Activated CD8-positive, alpha-beta memory T cell treated with anti-CD3 and anti-CD28 coated beads for 36 hours (primary cell): ENCODE measurements around the gene SAMD1. TPM values are rescaled to one million over a fixed set of nuclear protein-coding genes. Genes with fewer than 3 reads are reported as not detected.

Experiments
- CTCF ChIA-PET: fragments of 350-600 bp; sonication (Branson Sonifier 250); formaldehyde crosslinking; loops from one replicate; lab custom pipeline; 2021; ENCODE audit warnings: antibody characterized with exemption; lab: Charles Lee
- POLR2A ChIA-PET: fragments of 350-600 bp; sonication (Branson Sonifier 250); formaldehyde crosslinking; loops from one replicate; lab custom pipeline; 2021; ENCODE audit warnings: antibody characterized with exemption; lab: Charles Lee
- total RNA-seq, 2 experiments: library from RNA; stranded (reverse); gene quantifications; one replicate each; pipeline ENCODE4 v1.2.3, GENCODE V29; 2021

The SAMD1 gene
- total RNA-seq, 2 experiments from 2014 or later = 95.0 to 96.1 TPM

DNA sequence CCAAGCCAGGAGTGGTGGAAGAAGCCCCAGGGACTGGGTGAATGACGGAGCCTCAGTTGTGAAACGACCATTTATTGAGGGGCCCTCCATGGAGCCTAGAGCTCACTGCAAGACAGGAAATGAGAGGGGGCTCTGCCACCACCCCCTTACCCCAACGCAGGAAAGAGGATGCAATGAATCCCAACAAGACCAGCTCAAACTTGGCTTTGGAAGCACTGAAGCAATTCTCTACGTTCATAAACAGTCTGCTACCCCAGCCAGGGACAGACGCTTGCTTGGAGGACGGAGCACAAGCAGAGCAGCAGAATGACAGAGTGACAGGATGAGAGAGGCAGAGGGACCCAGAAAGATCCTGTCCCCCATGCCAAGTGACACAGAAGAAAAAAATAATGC lies 26.0 kb upstream of the SAMD1 start:
- CTCF ChIA-PET = interaction anchor here (0.6 to 1.4 kb wide), 2 partner anchors 16 to 836 kb away, joined by 3 to 7 read pairs; no protein-coding TSS in a partner anchor
- POLR2A ChIA-PET = interaction anchor here (0.5 to 1.0 kb wide), 5 partner anchors 13 to 113 kb away, joined by 3 to 7 read pairs (median 4); partner anchors contain the start of genes ASF1B and IL27RA

DNA sequence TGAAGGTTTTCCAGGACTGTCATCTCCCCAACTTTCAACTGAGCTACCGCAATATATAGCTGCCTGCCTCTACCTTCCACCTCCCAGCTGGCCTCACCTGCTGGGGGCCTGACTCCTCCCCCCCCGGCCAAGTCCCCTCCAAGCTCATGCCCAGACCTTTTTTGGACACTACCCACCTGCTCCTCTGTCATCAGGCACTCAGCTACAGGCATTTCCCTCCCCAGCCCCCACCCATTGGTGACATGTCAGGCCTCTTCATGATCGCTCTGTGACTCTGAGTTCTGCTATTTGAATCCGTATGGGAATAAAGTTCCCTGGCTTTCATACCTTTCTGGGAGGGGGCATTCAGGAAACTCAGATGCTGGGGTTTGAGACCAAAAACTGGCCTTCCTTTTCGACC lies 25.2 kb upstream of the SAMD1 start:
- POLR2A ChIA-PET = interaction anchor here (0.6 to 1.0 kb wide), 3 partner anchors 20 to 112 kb away, joined by 3 to 4 read pairs (median 3); partner anchors contain the start of gene ASF1B
- CTCF ChIA-PET = interaction anchor here (0.6 to 3.0 kb wide), 9 partner anchors 14 to 835 kb away, joined by 3 to 19 read pairs (median 7); partner anchors contain the start of gene ASF1B

DNA sequence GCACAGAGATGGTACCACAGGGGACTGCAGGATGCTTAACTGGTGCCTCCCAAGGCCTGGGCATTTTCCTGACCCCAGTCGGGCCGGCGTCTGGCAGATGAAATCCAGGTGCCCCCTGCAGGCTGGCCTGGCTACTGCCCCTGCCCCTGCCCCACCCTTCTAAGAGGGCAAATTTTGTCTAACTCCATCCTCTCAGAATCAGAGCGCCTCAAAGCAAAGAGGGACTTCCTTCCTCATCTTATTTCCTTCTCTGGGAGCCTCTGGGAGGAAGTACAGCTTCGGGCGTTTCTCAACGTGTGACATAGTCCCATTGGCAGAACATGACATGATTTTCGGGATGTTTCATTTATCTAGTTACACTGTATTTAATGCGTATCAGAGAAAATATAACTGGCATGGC lies 24.3 kb upstream of the SAMD1 start:
- ChIA-PET CTCF (interaction anchor here (0.6 to 3.0 kb wide), 15 partner anchors 8 to 1208 kb away, joined by 3 to 19 read pairs (median 6); partner anchors contain the start of genes ASF1B, C19orf67 and MISP3), POLR2A (no interaction called here)

DNA sequence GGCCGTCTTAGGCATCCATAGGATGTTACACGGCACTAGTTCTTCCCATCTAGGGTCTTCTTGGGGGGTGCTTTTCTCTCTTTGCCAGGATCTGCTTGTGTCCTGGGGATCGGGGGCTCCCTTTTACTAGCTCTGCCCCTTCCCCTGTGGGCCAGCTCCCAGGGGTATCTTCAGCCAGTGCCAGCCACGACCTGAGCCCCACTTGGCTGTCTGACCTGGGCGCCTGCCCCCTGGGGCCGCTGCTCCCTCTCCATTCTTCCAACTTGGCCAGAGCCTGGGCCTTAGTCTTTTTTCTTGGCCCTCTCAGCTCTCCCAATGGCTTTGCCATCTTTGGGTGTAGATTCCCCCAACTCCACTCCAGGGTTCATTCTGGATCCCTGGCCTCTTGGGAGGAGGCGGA lies 23.9 kb upstream of the SAMD1 start:
- POLR2A ChIA-PET = no interaction called here
- CTCF ChIA-PET = interaction anchor here (0.6 to 3.0 kb wide), 13 partner anchors 9 to 1208 kb away, joined by 3 to 19 read pairs (median 6); partner anchors contain the start of genes ASF1B, C19orf67 and MISP3

DNA sequence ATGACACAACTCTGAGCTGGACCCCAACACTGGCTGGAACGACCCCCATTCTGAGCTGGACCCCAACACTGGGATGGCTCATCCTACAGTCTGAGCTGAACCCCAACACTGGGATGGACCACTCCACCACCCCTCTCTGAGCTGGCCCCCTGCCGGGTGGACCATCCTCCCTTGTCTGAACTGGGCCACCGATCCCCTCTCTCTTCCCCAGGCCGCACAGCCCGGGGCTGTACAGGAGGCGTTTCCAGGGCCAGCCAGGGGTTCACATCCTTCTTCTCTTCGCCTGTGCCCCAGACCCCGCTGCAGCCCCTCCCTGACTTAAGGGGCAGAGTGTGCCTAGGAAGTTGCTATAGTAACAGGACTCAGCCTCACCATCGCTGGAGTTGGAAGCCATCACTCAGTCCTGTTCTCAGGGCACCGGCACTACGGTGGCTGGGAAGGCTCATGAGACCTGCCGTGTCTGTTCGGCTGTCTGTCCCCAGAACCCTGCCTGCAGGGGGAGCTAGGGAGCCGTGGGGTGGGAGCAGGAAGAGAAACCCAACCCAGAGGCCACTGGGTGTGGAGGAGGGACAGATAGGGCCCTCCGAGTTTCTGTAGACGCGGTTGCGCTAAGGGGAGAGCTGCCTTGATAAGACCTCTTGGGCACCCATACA lies 23.3 kb upstream of the SAMD1 start:
- ChIA-PET POLR2A (no interaction called here), CTCF (interaction anchor here (0.9 to 3.0 kb wide), 13 partner anchors 9 to 234 kb away, joined by 3 to 19 read pairs (median 6); partner anchors contain the start of genes ASF1B, C19orf67 and MISP3)

DNA sequence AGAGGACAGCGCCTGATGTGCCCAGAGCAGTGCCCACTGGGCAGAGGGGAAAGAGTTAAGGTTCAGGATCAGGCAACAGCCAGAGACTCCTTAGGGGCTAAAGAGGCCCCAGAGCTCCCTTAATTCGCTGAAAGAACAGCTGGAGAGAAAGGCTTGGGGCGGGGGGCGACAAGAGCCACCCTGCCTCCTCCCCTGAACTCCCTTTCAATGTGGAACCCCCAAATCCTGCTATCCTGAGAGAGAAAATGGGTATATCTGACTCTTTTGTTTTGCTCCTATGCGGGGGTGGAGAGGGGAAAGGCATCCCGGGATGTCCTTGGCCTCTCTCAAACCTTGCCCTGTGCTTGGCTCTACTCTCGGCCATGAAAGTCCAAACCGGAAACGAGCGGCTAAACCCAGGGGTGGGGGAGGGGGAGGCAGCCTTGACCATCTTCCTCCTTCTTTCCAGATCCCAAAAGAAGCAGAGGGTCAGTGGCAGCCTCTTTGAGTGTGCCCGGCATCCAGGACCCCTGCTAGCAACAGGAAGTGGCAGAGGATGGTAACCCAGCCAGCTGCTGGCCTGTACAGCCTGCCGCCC lies 22.3 kb upstream of the SAMD1 start:
- ChIA-PET CTCF (interaction anchor here (1.3 to 3.0 kb wide), 4 partner anchors 11 to 233 kb away, joined by 3 to 19 read pairs (median 8); partner anchors contain the start of gene ASF1B), POLR2A (no interaction called here)

DNA sequence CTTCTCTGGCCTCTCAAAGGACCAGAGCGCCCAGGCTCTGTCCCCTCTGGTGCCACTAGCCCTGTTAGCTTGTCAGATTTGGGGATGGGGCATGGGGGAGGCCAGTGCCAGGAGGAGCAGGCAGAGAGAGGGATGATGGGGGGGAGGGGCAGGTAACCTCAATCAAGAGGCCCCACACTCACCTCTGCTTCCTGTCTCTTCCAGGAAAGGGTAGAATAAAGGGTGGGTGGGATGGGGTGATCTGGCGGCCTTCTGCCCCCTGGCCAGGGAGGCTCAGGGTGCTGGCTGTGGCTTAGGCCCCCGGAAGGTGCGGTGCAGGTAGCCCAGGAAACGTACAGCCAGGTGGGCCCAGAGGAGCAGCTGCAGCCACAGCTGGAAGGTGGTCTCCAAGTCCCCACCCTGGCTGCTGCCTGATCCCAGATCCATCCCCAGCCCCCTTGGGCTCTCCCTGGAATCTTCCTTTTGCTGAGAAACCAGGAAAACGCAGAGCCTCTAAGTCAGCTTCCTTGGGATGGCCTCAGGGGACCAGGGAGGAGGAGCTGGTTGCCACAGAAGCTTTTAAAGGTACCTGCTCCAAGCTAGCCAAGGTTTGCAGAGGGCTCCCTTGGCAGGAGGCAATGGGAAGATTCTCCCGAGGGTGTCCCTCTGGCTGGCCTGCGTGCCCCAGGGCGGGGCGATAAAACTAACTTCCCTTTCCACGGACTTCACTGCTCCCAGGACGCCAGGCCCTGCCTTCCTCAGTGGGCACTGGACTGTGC lies 21.7 kb upstream of the SAMD1 start:
- ChIA-PET POLR2A (no interaction called here), CTCF (interaction anchor here (1.3 to 1.6 kb wide), 2 partner anchors 19 to 233 kb away, joined by 3 read pairs; no protein-coding TSS in a partner anchor)

DNA sequence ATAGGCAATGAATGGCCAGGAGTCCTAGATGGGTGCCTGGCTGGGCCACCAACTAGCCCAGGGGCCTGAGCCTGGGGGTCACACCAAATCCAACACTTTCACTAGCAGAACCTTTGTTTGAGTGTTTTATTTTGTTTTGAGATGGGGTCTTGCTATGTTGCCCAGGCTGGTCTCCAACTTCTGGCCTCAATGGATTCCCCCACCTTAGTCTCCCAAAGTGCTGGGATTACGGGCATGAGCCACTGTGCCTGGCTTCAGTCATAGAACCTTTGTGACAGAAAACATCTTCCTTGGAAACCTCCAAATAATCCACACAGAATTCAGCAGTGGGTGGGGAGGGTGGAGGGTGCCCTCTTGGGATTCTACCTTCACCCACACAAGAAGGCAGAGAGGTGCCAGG lies 20.9 kb upstream of the SAMD1 start:
- POLR2A ChIA-PET = no interaction called here
- CTCF ChIA-PET = interaction anchor here (1.6 kb wide), 1 partner anchor 18 kb away, joined by 3 read pairs; no protein-coding TSS in a partner anchor

DNA sequence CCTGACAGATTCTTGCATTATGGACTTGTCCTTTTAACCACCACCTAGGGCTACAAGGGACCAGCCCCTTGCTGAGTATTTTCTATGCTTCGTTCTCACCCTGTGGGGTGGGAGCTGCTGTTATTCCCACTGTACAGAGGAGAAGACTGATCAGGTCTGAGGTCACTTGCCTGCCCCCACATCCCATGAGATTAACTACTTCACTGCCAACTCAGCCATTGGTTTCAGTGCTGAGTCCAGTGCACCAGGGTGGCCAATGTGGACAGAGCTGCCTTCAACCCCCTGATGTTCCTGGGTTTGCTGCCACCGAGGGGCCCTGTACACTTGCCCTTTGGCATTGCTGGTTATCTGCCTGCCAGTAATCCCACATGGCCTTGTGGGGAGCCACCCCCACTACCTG lies 20.1 kb upstream of the SAMD1 start:
- CTCF ChIA-PET = no interaction called here
- POLR2A ChIA-PET = no interaction called here

DNA sequence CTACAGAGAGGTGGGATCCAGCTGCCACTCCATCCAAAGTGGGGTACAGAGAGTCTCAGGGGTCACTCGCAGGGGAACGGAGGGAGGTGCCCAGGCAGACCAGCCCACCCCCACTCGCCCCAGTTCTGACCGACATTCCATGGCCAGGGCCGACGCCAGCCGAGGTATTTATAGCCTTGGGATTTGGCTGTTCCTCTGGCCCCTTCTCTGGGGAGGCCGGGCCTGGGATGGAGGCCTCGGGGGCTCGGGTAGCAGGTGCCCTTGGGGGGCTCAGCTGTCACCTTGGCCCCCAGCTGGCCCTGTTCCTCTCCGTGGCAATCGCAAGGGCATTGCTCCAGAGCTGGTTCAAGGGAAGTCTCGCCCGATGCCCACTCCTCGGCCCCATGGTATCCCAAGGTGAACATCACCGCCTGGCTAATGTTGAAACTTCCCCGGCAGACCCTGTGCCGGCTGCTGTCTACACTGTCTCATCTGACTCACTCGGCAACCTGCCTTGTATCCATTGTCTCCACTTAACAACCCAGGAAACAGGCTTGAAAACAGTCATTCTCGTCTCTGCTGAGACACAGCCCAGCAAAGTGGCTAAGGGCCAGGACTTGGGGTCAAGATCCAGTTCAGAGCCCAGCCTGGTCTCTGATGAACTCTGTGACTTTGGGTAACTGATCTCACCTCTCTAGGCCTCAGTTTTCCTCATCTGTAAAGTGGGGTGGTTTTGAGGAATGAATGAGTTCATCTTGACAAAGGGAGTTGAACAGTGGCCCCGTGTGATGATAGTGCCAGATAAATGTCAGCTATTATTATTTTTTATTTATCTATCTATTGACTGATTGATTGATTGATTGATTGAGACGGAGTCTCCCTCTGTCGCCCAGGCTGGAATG lies 17.3 kb upstream of the SAMD1 start:
- POLR2A ChIA-PET = no interaction called here
- CTCF ChIA-PET = no interaction called here

DNA sequence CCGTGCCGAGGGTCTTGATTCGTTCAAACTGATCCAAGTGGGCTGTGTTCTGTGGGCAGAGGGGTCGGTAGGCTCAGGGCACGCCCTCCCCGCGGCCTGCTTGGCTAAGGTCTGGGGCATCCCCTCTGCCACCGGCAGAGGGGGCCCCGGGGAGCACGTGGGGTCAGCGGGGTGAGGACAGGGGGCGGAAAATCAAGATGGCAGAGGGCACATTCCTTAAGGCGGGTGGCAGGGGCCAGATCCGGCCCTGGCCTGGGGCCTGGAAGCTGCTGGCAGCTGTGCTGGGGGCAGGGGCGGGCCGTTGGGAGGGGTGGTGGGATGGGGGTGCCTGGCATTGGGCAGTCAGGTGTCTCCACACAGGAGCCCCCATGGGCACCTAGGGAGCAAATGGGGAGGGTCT lies 16.3 kb upstream of the SAMD1 start:
- ChIA-PET POLR2A (no interaction called here), CTCF (no interaction called here)

DNA sequence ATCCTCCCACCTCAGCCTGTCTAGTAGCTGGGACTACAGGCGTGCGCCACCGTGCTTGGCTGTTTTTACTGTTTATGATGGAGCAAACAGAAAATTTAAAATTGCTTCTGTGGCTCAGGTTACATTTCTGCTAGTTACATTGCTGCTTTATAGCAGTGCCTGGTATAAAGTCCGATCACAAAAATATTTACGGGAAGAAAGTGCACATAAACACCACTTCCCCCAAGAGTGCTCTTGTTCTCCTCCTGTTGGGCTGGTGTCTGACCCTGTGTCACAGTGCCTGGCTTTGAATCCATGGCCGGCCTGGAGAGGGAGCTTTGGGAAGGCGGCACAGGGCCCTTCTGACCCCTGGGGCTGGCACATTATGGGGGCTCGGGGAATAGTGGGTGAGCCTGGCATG lies 15.1 kb upstream of the SAMD1 start:
- ChIA-PET CTCF (interaction anchor here (0.7 kb wide), 1 partner anchor 317 kb away, joined by 3 read pairs; no protein-coding TSS in a partner anchor), POLR2A (no interaction called here)

DNA sequence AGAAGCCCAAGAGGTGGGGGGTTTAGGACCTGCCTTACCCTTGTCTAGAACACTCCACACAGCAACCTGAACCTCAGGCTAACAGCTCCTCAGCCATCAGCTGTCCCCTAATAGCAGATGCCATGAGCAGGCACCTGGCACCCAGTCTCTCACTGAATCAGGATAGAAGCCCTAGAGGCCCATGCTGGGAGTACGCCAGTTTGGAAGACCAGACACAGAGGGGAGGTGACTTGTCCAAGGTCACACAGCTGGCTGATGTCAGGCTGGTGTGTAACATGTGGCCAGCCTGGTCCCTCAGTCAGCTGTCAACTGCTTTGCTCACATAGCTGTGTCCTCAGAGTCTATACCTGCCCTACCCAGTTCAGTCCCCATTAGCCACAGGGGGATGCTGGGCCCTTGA lies 12.8 kb upstream of the SAMD1 start:
- ChIA-PET CTCF (interaction anchor here (0.9 to 3.4 kb wide), 5 partner anchors 11 to 245 kb away, joined by 3 to 19 read pairs (median 3); no protein-coding TSS in a partner anchor), POLR2A (interaction anchor here (0.6 kb wide), 1 partner anchor 262 kb away, joined by 5 read pairs; no protein-coding TSS in a partner anchor)

DNA sequence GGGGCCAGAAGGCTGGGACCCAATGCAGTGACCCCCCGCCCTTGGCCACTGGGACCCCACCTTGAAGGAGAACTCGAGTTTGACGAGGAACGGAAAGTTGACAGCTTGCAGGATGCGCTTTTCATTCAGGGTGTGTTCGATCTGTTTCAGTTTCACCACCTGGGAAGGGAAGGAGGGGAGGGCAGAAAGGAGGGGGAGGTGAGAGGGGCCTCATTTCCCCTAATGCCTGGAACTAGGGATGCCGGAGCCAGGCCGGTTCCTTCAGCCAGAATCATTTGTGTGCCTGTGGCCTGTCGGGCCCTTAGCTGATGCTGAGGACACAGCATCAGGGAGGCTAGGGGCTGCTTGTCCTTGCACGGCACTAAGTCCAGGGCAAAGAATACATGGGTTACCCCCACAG lies 12.2 kb upstream of the SAMD1 start:
- CTCF ChIA-PET = interaction anchor here (0.9 to 3.4 kb wide), 4 partner anchors 12 to 245 kb away, joined by 3 to 19 read pairs (median 3); no protein-coding TSS in a partner anchor
- POLR2A ChIA-PET = interaction anchor here (0.6 kb wide), 1 partner anchor 262 kb away, joined by 5 read pairs; no protein-coding TSS in a partner anchor

DNA sequence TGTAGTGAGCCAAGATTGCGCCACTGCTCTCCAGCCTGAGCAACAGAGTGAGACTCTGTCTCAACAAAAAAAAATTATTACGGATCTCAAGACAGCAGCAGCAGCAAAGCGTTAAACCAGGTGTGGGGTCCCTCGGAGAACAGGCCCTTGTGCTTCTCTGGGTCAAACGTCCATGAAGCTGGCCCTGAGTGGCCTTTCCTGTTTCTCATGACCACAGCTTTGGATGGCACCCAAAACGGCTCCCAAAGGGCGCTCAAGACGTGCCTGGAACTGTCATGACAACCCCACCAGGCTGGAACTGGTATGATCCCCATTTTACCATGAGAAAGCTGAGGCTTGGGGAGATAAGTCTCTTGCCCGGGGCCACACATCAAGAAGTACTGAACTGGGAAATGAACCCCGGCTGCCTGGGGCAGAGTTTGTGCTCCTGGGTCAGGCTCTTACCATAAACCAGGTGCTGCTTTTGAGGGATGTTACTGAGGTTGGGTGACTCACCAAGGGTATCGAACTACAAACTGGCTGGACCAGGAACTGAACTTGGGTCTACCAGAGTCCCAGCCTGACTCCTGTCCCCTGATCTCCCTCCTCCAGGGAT lies 11.6 kb upstream of the SAMD1 start:
- CTCF ChIA-PET = interaction anchor here (1.1 to 3.4 kb wide), 3 partner anchors 12 to 246 kb away, joined by 3 to 19 read pairs (median 3); no protein-coding TSS in a partner anchor
- POLR2A ChIA-PET = no interaction called here

DNA sequence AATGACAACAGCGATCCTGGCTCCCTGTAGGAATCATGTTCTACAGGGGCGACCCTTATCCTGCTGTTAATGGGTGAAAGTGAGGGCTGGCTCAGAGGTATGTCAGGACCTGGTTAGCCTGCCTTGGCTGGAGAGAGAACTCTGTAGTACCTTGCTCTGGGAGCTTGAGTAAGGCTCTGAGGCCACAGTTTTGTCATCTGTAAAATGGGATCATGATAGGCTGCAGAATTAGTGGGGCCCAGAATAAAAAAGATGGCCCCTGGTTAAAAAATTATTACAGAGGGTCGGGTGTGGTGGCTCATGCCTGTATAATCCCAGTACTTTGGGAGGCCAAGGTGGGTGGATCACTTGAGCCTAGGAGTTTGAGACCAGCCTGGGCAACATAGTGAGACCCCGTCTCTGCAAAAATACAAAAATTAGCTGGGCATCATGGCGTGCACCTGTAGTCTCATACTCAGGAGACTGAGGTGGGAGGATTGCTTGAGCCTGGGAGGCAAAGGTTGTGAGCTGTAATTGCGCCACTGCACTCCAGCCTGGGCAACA lies 10.5 kb upstream of the SAMD1 start:
- CTCF ChIA-PET = interaction anchor here (3.4 kb wide), 1 partner anchor 14 kb away, joined by 19 read pairs; no protein-coding TSS in a partner anchor

DNA sequence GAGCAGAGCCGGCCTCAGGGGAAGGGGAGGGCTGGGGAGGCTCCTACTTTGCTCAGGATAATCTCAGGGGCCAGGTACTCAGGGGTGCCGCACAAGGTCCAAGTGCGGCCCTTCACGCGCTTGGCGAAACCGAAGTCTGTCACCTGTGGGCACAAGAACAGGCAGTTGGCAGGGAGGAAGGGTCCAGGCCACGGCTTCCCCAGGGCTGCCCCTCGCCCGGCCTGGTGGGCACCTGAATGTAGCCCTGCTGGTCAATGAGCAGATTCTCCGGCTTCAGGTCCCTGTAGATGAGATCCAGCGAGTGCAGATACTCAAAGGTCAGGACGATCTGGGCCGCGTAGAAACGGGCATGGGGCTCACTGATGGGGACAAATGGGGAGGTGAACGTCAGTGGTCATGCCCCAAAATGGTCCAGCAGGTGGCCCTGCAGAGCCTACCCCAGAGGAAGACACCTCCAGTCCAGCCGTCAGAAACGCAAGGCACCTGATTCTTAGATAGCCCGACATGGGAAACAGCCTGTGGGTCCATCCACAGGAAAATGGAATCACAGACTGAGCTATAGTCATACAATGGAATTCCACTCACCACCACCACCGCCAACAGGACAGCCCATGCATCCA lies 7.1 kb upstream of the SAMD1 start:
- ChIA-PET POLR2A (no interaction called here), CTCF (no interaction called here)

More for the DNA sequence above, 10.5 kb upstream of the SAMD1 start:
- POLR2A ChIA-PET = no interaction called here
